ENCODE data around the gene DCDC2.

DNA sequence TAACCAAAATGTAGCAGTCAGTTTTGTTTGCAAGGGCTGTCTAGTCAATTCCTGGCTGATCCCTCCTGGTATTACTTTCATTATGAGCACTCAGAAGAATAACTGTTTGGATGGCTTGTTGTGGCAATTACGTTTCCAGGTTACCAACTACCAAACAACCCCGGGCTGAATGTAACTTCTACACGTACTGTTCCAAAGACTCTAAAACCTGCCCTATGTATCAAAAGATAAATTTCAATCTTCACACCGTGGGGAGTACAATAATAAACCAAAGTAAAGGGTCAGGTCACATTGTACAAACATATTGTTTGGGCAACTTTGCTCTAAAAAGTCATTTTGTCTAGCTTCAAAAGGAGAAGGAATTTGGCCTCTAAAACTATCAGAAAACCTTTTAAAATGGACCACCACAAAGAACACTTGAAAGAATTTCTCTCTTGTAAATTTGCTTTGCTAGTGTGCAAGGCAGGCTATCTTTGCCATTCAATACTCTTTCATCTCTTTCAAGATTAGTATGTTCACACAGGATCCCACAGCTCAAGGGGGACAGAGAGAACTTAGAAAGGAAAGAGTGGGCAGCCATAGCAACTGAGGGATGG lies 27.6 kb downstream of the DCDC2 start:
- TF ChIP-seq, protein P1, sequence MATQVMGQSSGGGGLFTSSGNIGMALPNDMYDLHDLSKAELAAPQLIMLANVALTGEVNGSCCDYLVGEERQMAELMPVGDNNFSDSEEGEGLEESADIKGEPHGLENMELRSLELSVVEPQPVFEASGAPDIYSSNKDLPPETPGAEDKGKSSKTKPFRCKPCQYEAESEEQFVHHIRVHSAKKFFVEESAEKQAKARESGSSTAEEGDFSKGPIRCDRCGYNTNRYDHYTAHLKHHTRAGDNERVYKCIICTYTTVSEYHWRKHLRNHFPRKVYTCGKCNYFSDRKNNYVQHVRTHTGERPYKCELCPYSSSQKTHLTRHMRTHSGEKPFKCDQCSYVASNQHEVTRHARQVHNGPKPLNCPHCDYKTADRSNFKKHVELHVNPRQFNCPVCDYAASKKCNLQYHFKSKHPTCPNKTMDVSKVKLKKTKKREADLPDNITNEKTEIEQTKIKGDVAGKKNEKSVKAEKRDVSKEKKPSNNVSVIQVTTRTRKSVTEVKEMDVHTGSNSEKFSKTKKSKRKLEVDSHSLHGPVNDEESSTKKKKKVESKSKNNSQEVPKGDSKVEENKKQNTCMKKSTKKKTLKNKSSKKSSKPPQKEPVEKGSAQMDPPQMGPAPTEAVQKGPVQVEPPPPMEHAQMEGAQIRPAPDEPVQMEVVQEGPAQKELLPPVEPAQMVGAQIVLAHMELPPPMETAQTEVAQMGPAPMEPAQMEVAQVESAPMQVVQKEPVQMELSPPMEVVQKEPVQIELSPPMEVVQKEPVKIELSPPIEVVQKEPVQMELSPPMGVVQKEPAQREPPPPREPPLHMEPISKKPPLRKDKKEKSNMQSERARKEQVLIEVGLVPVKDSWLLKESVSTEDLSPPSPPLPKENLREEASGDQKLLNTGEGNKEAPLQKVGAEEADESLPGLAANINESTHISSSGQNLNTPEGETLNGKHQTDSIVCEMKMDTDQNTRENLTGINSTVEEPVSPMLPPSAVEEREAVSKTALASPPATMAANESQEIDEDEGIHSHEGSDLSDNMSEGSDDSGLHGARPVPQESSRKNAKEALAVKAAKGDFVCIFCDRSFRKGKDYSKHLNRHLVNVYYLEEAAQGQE (IDR thresholded peaks at IDR 0.05), result no peak
- TF ChIP-seq, protein P2, sequence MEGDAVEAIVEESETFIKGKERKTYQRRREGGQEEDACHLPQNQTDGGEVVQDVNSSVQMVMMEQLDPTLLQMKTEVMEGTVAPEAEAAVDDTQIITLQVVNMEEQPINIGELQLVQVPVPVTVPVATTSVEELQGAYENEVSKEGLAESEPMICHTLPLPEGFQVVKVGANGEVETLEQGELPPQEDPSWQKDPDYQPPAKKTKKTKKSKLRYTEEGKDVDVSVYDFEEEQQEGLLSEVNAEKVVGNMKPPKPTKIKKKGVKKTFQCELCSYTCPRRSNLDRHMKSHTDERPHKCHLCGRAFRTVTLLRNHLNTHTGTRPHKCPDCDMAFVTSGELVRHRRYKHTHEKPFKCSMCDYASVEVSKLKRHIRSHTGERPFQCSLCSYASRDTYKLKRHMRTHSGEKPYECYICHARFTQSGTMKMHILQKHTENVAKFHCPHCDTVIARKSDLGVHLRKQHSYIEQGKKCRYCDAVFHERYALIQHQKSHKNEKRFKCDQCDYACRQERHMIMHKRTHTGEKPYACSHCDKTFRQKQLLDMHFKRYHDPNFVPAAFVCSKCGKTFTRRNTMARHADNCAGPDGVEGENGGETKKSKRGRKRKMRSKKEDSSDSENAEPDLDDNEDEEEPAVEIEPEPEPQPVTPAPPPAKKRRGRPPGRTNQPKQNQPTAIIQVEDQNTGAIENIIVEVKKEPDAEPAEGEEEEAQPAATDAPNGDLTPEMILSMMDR (IDR thresholded peaks at IDR 0.05; ENCODE audit: low read depth, low read length, missing input control), result no peak
- no peak for TF ChIP-seq FOXA1 (IDR thresholded peaks at IDR 0.05)
- TF ChIP-seq, protein P3, sequence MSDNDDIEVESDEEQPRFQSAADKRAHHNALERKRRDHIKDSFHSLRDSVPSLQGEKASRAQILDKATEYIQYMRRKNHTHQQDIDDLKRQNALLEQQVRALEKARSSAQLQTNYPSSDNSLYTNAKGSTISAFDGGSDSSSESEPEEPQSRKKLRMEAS (IDR thresholded peaks at IDR 0.05), result no peak
- TF ChIP-seq HNF4G (IDR thresholded peaks at IDR 0.05), result no peak
- TF ChIP-seq TAF1 (conservative IDR thresholded peaks at IDR 0.05), result no peak
- TF ChIP-seq RXRA (IDR thresholded peaks at IDR 0.05), result no peak
- TF ChIP-seq YY1 (IDR thresholded peaks at IDR 0.05), result no peak
- no peak for TF ChIP-seq SP1 (IDR thresholded peaks at IDR 0.05)

All from liver (tissue), 3 donors.